IMR-90 (cell line): ENCODE data around the gene NHLRC3. TPM values are rescaled to one million over a fixed set of nuclear protein-coding genes. Genes with fewer than 3 reads are reported as not detected.

Source experiments
- ATAC-seq: fragments of 200-7000 bp; cut with Tn5 transposase; 2 replicates; pipeline ENCODE4 v1.9.1; 2020; ENCODE audit warnings: low read depth, mild to moderate bottlenecking, moderate library complexity
- BruUV-seq: library from RNA; stranded (reverse); fragments of 400-500 nt; replicated peaks from 2 replicates; lab custom pipeline; 2021; lab: Mats Ljungman, UMichigan
- CTCF ChIA-PET: fragments of 300-600 bp; formaldehyde crosslinking; extraction: SDS; loops from one replicate; lab custom pipeline; 2021; ENCODE audit warnings: antibody characterized with exemption; lab: Yijun Ruan, JAX
- POLR2A ChIA-PET: fragments of 300-600 bp; sonication (Branson Sonifier 250); formaldehyde crosslinking; loops from one replicate; lab custom pipeline; 2022; ENCODE audit warnings: antibody characterized with exemption; ENCODE audit not compliant: unreplicated experiment; lab: Charles Lee
- DNase-seq: peaks from one replicate; pipeline ENCODE4 v3.0.0; 2013
- H2AFZ ChIP-seq: replicated peaks from 2 replicates; pipeline ENCODE3; 2013; ENCODE audit warnings: low read length, mild to moderate bottlenecking; ENCODE audit not compliant: poor library complexity
- H2AK5ac ChIP-seq: 2 replicates; pipeline ENCODE4 v1.6.1; 2013; ENCODE audit warnings: low read depth, low read length, inconsistent platforms
- H2AK9ac ChIP-seq: replicated peaks from 2 replicates; pipeline ENCODE3; 2013; ENCODE audit warnings: mild to moderate bottlenecking, low read depth, low read length, moderate library complexity; ENCODE audit not compliant: poor library complexity
- H2BK120ac ChIP-seq: 2 replicates; pipeline ENCODE4 v1.6.1; 2013; ENCODE audit warnings: low read depth, low read length, inconsistent platforms
- H2BK15ac ChIP-seq: 3 replicates; pipeline ENCODE4 v1.6.1; 2013; ENCODE audit warnings: low read depth, low read length, inconsistent platforms
- H2BK20ac ChIP-seq: 2 replicates; pipeline ENCODE4 v1.6.1; 2013; ENCODE audit warnings: low read depth, mild to moderate bottlenecking, inconsistent platforms, low read length, moderate library complexity
- H2BK5ac ChIP-seq: 2 replicates; pipeline ENCODE4 v1.6.1; 2013; ENCODE audit warnings: mild to moderate bottlenecking, low read depth, low read length, inconsistent platforms; ENCODE audit not compliant: poor library complexity, severe bottlenecking
- H3K14ac ChIP-seq: replicated peaks from 2 replicates; pipeline ENCODE4 v1.6.1; 2013; ENCODE audit warnings: low read depth, low read length, inconsistent platforms
- H3K18ac ChIP-seq: 2 replicates; pipeline ENCODE4 v1.6.1; 2013; ENCODE audit warnings: low read depth, low read length, control low read depth
- H3K23ac ChIP-seq: 2 replicates; pipeline ENCODE4 v1.6.1; 2013; ENCODE audit warnings: low read depth, low read length, inconsistent platforms
- H3K27ac ChIP-seq: 2 replicates; pipeline ENCODE4 v1.5.1; 2013; ENCODE audit warnings: mild to moderate bottlenecking, control low read depth, low read length; ENCODE audit not compliant: insufficient read depth
- H3K27me3 ChIP-seq: 2 replicates; pipeline ENCODE4 v1.6.1; 2013; ENCODE audit warnings: low read length; ENCODE audit not compliant: control insufficient read depth, insufficient read depth
- H3K36me3 ChIP-seq: 2 replicates; pipeline ENCODE4 v1.6.1; 2013; ENCODE audit warnings: low read length, mixed read lengths; ENCODE audit not compliant: control insufficient read depth, insufficient read depth
- H3K4ac ChIP-seq: 2 replicates; pipeline ENCODE4 v1.6.1; 2013; ENCODE audit warnings: low read depth, low read length, inconsistent platforms
- H3K4me1 ChIP-seq: 2 replicates; pipeline ENCODE4 v1.6.1; 2013; ENCODE audit warnings: low read length, mixed read lengths; ENCODE audit not compliant: control insufficient read depth, insufficient read depth
- H3K4me2 ChIP-seq: 2 replicates; pipeline ENCODE4 v1.6.1; 2013; ENCODE audit warnings: low read depth, mild to moderate bottlenecking, control low read depth, low read length, moderate library complexity
- H3K4me3 ChIP-seq: 2 replicates; pipeline ENCODE4 v1.5.1; 2013; ENCODE audit warnings: low read depth, mild to moderate bottlenecking, control low read depth, low read length, moderate library complexity; ENCODE audit not compliant: insufficient read depth
- H3K56ac ChIP-seq: 2 replicates; pipeline ENCODE4 v1.6.1; 2013; ENCODE audit warnings: low read length, inconsistent platforms; ENCODE audit not compliant: insufficient read depth; ENCODE audit errors: extremely low read depth
- H3K79me1 ChIP-seq, 2 experiments: 2 replicates each; pipeline ENCODE4 v1.6.1; 2013; ENCODE audit warnings: low read length in 2 of 2, inconsistent platforms in 1 of 2, low read depth in 1 of 2
- H3K9ac ChIP-seq: 2 replicates; pipeline ENCODE4 v1.6.1; 2013; ENCODE audit warnings: low read depth, low read length, control low read depth
- H3K9me1 ChIP-seq: 2 replicates; pipeline ENCODE4 v1.6.1; 2013; ENCODE audit warnings: low read length, inconsistent platforms; ENCODE audit not compliant: insufficient read depth
- H3K9me3 ChIP-seq: 2 replicates; pipeline ENCODE4 v1.6.1; 2013; ENCODE audit warnings: low read length; ENCODE audit not compliant: control insufficient read depth, insufficient read depth
- H4K20me1 ChIP-seq: 2 replicates; pipeline ENCODE4 v1.6.1; 2013; ENCODE audit warnings: low read length, inconsistent platforms; ENCODE audit not compliant: insufficient read depth
- H4K5ac ChIP-seq: 2 replicates; pipeline ENCODE4 v1.6.1; 2013; ENCODE audit warnings: mild to moderate bottlenecking, low read depth, low read length, control low read depth
- H4K8ac ChIP-seq, 2 experiments: 2 replicates each; pipeline ENCODE4 v1.6.1; 2013; ENCODE audit warnings: low read depth in 2 of 2, low read length in 2 of 2, control low read depth in 1 of 2, inconsistent platforms in 1 of 2
- H4K91ac ChIP-seq: 2 replicates; pipeline ENCODE4 v1.6.1; 2013; ENCODE audit warnings: low read depth, low read length, inconsistent platforms; ENCODE audit not compliant: insufficient read depth
- CEBPB ChIP-seq: IDR thresholded peaks from 2 replicates; pipeline ENCODE4 v1.6.1; 2012; ENCODE audit warnings: low read depth, low read length, improper control_type of control experiment
- NFE2L2 ChIP-seq: fragments of 150-350 bp; IDR thresholded peaks from 2 replicates; pipeline ENCODE4 v1.6.1; 2016; ENCODE audit warnings: low read depth, mild to moderate bottlenecking, low read length
- dilution Hi-C: fragments of 300-500 bp; cut with HindIII; formaldehyde crosslinking; loops from one replicate; pipeline ENCODE4 v1.14.3; 2018; ENCODE audit warnings: low sequenced_read_pairs; ENCODE audit not compliant: unreplicated experiment
- in situ Hi-C: fragments of 300-500 bp; cut with MboI; formaldehyde crosslinking; loops from 3 replicates; pipeline ENCODE4 v1.14.3; 2019; ENCODE audit warnings: low sequenced_read_pairs, inconsistent platforms, mixed read lengths
- intact Hi-C: fragments of 100-400 bp; cut with micrococcal nuclease; formaldehyde crosslinking; loops from 2 replicates; pipeline ENCODE4 v1.10.0; 2022
- polyA plus RNA-seq, 3 experiments: library from polyadenylated mRNA; depleted of rRNA; stranded (reverse); fragments of >200 nt; gene quantifications; 2 replicates each; pipeline ENCODE4 v1.2.3, GENCODE V29; 2012; ENCODE audit warnings: low replicate concordance in 1 of 3
- total RNA-seq: library from RNA; depleted of rRNA; stranded (reverse); fragments of >200 nt; gene quantifications from 2 replicates; pipeline ENCODE4 v1.2.3, GENCODE V29; 2012

Gene NHLRC3
- total and polyA plus RNA-seq, 2 of the 4 experiments (the other 2 are of a cell fraction) = 3.0 to 4.2 TPM

DNA sequence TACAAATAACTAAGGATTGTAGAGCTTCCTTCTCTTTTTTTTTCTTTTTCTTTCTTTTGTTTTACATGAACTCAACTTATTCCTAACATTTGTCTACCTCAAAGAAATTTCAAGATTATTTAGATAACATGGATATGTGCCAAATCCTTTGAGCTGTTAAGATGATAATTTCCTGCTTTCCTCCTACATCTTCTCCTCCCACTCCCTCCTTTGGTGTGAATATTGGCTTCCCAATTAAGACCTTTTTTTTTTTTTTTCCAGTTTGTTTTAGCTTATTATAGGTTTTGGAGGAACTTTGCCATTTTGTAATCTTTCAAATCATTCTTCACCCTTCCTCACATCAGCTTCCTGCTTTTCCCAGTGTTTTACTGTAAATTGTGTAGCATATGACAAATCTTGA is 10.6 kb downstream of the NHLRC3 start:
- no TSS peak for BruUV-seq
- Histone ChIP-seq H3K79me1 (no peaks in the 10 kb centered on the region), H3K9me1 (no peaks in the 10 kb centered on the region), H3K4ac (no peak overlapping the region), H3K36me3 (0 out of 2 replicates have a peak, but pooled peaks cover 2% of the 10 kb centered on the region), H3K27ac (no peak overlapping the region), H3K27me3 (no peaks in the 10 kb centered on the region), H2BK15ac (no peak overlapping the region), H3K23ac (no peak overlapping the region), H2BK120ac (no peak overlapping the region), H3K18ac (no peak overlapping the region), H2BK20ac (no peak overlapping the region), H3K14ac (no peak overlapping the region), H3K9me3 (no peaks in the 10 kb centered on the region), H3K4me3 (no peak overlapping the region), H3K9ac (no peak overlapping the region), H4K91ac (no peak overlapping the region), H2AK9ac (no peak overlapping the region), H3K56ac (no peak overlapping the region), H2BK5ac (no peak overlapping the region), H3K4me2 (no peak overlapping the region), H2AFZ (no peak overlapping the region), H3K4me1 (no peaks in the 10 kb centered on the region), H4K20me1 (no peaks in the 10 kb centered on the region), H4K8ac (no peak overlapping the region), H2AK5ac (no peak overlapping the region), H4K5ac (no peak overlapping the region)
- POLR2A ChIA-PET = no interaction called here
- no peak for TF ChIP-seq NFE2L2
- no peak for TF ChIP-seq CEBPB
- ATAC-seq = no peak
- no peak for DNase-seq
- in situ Hi-C loops (no loop called here), dilution Hi-C loops (no loop called here), intact Hi-C loops (loop anchor here (10.0 kb wide), 1 partner anchor 1636 kb away; no protein-coding TSS in a partner anchor)
- CTCF ChIA-PET = interaction anchor here (0.6 to 1.1 kb wide), 2 partner anchors 13 to 54 kb away, joined by 3 read pairs; no protein-coding TSS in a partner anchor
